H1 (cell line): Measurements from ENCODE around the gene GNG7. TPM values are rescaled to one million over a fixed set of nuclear protein-coding genes. Genes with fewer than 3 reads are reported as not detected.

ENCODE experiments used
- CTCF ChIA-PET: fragments of 300-600 bp; sonication (Branson Sonifier 250); formaldehyde crosslinking; loops from one replicate; lab custom pipeline; 2021; ENCODE audit not compliant: partially characterized antibody; lab: Charles Lee
- POLR2A ChIA-PET: fragments of 300-600 bp; sonication (Branson Sonifier 250); formaldehyde crosslinking; loops from one replicate; lab custom pipeline; 2021; ENCODE audit warnings: inconsistent platforms; ENCODE audit not compliant: partially characterized antibody; lab: Charles Lee
- DNase-seq, 2 experiments: peaks; one replicate each; pipeline versions ENCODE4 v3.0.0 to v3.0.0-alpha.2; 2010 to 2022; ENCODE audit warnings: low spot score in 2 of 2, low read depth in 1 of 2, mixed read lengths in 1 of 2
- FAIRE-seq: peaks from 2 replicates; lab custom pipeline; 2011; peaks lifted over from hg19 to GRCh38; lab: Jason Lieb, UNC
- H2AFZ ChIP-seq: 2 replicates; pipeline ENCODE4 v1.8.1; 2012; ENCODE audit warnings: low read length, inconsistent platforms
- H2AK5ac ChIP-seq: 2 replicates; pipeline ENCODE4 v1.6.1; 2013; ENCODE audit warnings: low read depth, low read length
- H2BK120ac ChIP-seq: replicated peaks from 2 replicates; pipeline ENCODE3; 2013; ENCODE audit warnings: low read depth, low read length, inconsistent platforms
- H2BK12ac ChIP-seq: 2 replicates; pipeline ENCODE4 v1.6.1; 2013; ENCODE audit warnings: low read depth, low read length
- H2BK15ac ChIP-seq: 2 replicates; pipeline ENCODE4 v1.6.1; 2013; ENCODE audit warnings: low read length
- H2BK20ac ChIP-seq: 2 replicates; pipeline ENCODE4 v1.6.1; 2013; ENCODE audit warnings: low read length
- H2BK5ac ChIP-seq: 2 replicates; pipeline ENCODE4 v1.6.1; 2013; ENCODE audit warnings: low read depth, low read length
- H3K14ac ChIP-seq: 2 replicates; pipeline ENCODE4 v1.6.1; 2013; ENCODE audit warnings: inconsistent platforms; ENCODE audit not compliant: insufficient read length
- H3K18ac ChIP-seq: 2 replicates; pipeline ENCODE4 v1.6.1; 2013; ENCODE audit warnings: low read length; ENCODE audit errors: extremely low read depth
- H3K23ac ChIP-seq: 2 replicates; pipeline ENCODE4 v1.6.1; 2013; ENCODE audit warnings: inconsistent platforms; ENCODE audit not compliant: insufficient read length
- H3K23me2 ChIP-seq: 2 replicates; pipeline ENCODE4 v1.6.1; 2013; ENCODE audit warnings: low read depth, low read length
- H3K27ac ChIP-seq: 2 replicates; pipeline ENCODE4 v1.6.1; 2011; ENCODE audit warnings: low read depth, low read length, inconsistent platforms
- H3K27me3 ChIP-seq, 4 experiments: replicated peaks in 1 of 4; 1 replicate in 1 of 4; 2 replicates in 3 of 4; pipeline versions ENCODE4 v1.6.1 to v1.8.1; 2011 to 2013; ENCODE audit warnings: low read length in 3 of 4, mild to moderate bottlenecking in 3 of 4, inconsistent platforms in 2 of 4, mixed read lengths in 2 of 4, moderate library complexity in 1 of 4; ENCODE audit not compliant: control insufficient read depth in 3 of 4, insufficient read depth in 3 of 4; ENCODE audit errors: extremely low read depth in 1 of 4
- H3K36me3 ChIP-seq, 4 experiments: 2 replicates each; pipeline versions ENCODE4 v1.6.1 to v1.8.1; 2011 to 2013; ENCODE audit warnings: mild to moderate bottlenecking in 4 of 4, low read length in 3 of 4, moderate library complexity in 2 of 4, control low read depth in 1 of 4, inconsistent platforms in 1 of 4; ENCODE audit not compliant: insufficient read depth in 4 of 4, control insufficient read depth in 2 of 4
- H3K4ac ChIP-seq: replicated peaks from 2 replicates; pipeline ENCODE3; 2013; ENCODE audit warnings: low read length, low read depth, mixed read lengths, inconsistent platforms; ENCODE audit not compliant: insufficient read length
- H3K4me1 ChIP-seq, 4 experiments: replicated peaks in 1 of 4; 1 replicate in 1 of 4; 2 replicates in 3 of 4; pipeline versions ENCODE4 v1.6.1 to v1.8.1; 2011 to 2013; ENCODE audit warnings: low read length in 3 of 4, inconsistent platforms in 2 of 4, mixed read lengths in 1 of 4; ENCODE audit not compliant: insufficient read depth in 4 of 4, control insufficient read depth in 3 of 4
- H3K4me2 ChIP-seq, 2 experiments: 2 replicates each; pipeline versions ENCODE4 v1.6.1 to v1.8.1; 2011 to 2013; ENCODE audit warnings: low read depth in 2 of 2, low read length in 2 of 2, control low read depth in 1 of 2, inconsistent platforms in 1 of 2, mild to moderate bottlenecking in 1 of 2; ENCODE audit not compliant: insufficient read depth in 1 of 2
- H3K4me3 ChIP-seq, 4 experiments: fragments of 200-600, 300-600 bp in 1 of 4; sonication (generic), shearing (Covaris generic), sonication (Bioruptor Twin) in 1 of 4; 2 replicates each; pipeline versions ENCODE4 v1.5.1 to v1.8.1; 2011 to 2016; ENCODE audit warnings: low read length in 4 of 4, low read depth in 3 of 4, control low read depth in 2 of 4, inconsistent platforms in 2 of 4, mild to moderate bottlenecking in 2 of 4, mixed read lengths in 1 of 4, moderate library complexity in 1 of 4; ENCODE audit not compliant: insufficient read depth in 2 of 4; ENCODE audit errors: extremely low read depth in 1 of 4
- H3K56ac ChIP-seq: replicated peaks from 2 replicates; pipeline ENCODE3; 2013; ENCODE audit warnings: low read depth, mild to moderate bottlenecking, mixed read lengths, low read length, inconsistent platforms; ENCODE audit not compliant: insufficient read length
- H3K79me1 ChIP-seq: 2 replicates; pipeline ENCODE4 v1.6.1; 2013; ENCODE audit warnings: low read depth, low read length, control low read depth
- H3K79me2 ChIP-seq, 2 experiments: 2 replicates each; pipeline versions ENCODE4 v1.6.1 to v1.8.1; 2012 to 2013; ENCODE audit warnings: low read length in 2 of 2, mild to moderate bottlenecking in 2 of 2, inconsistent platforms in 1 of 2; ENCODE audit not compliant: insufficient read depth in 2 of 2, control insufficient read depth in 1 of 2
- H3K9ac ChIP-seq, 4 experiments: replicated peaks in 1 of 4; 1 replicate in 1 of 4; 2 replicates in 3 of 4; pipeline versions ENCODE4 v1.6.1 to v1.8.1; 2011 to 2013; ENCODE audit warnings: low read depth in 3 of 4, low read length in 3 of 4, control low read depth in 2 of 4, mild to moderate bottlenecking in 2 of 4, moderate library complexity in 2 of 4, inconsistent platforms in 1 of 4; ENCODE audit errors: extremely low read depth in 1 of 4
- H3K9me3 ChIP-seq, 2 experiments: 2 replicates each; pipeline versions ENCODE4 v1.6.1 to v1.8.1; 2012 to 2013; ENCODE audit warnings: mild to moderate bottlenecking in 2 of 2, moderate library complexity in 2 of 2, control low read depth in 1 of 2, inconsistent platforms in 1 of 2, low read depth in 1 of 2, low read length in 1 of 2, mixed read lengths in 1 of 2; ENCODE audit not compliant: insufficient read depth in 2 of 2
- H4K20me1 ChIP-seq, 2 experiments: replicated peaks in 1 of 2; 2 replicates each; pipeline versions ENCODE3 to v1.8.1; 2011 to 2013; ENCODE audit warnings: inconsistent platforms in 2 of 2, low read length in 2 of 2, mild to moderate bottlenecking in 1 of 2; ENCODE audit not compliant: insufficient read depth in 2 of 2, control insufficient read depth in 1 of 2
- H4K5ac ChIP-seq: 2 replicates; pipeline ENCODE4 v1.6.1; 2013; ENCODE audit warnings: low read length, low read depth, mixed read lengths, inconsistent platforms; ENCODE audit not compliant: insufficient read length
- H4K8ac ChIP-seq: 2 replicates; pipeline ENCODE4 v1.8.0; 2013; ENCODE audit warnings: mild to moderate bottlenecking, moderate library complexity, low read length, inconsistent platforms; ENCODE audit not compliant: insufficient read depth; ENCODE audit errors: extremely low read depth
- H4K91ac ChIP-seq: replicated peaks from 2 replicates; pipeline ENCODE3; 2013; ENCODE audit warnings: low read length, mixed read lengths, inconsistent platforms; ENCODE audit not compliant: insufficient read length
- CBX8 ChIP-seq: fragments of 300-800, 300-1000 bp; sonication (generic); IDR thresholded peaks from 2 replicates; pipeline ENCODE4 v1.7.1; 2016; ENCODE audit warnings: low read depth, low read length, borderline replicate concordance
- CHD2 ChIP-seq: IDR thresholded peaks from 2 replicates; pipeline ENCODE4 v1.6.1; 2012; ENCODE audit warnings: low read length, improper control_type of control experiment
- CREB1 ChIP-seq: IDR thresholded peaks from 2 replicates; pipeline ENCODE4 v1.6.1; 2012; ENCODE audit warnings: inconsistent platforms
- FOSL1 ChIP-seq: IDR thresholded peaks from 2 replicates; pipeline ENCODE4 v1.6.1; 2011; ENCODE audit warnings: mild to moderate bottlenecking, low read depth, low read length, moderate library complexity; ENCODE audit not compliant: insufficient read depth
- GABPA ChIP-seq: IDR thresholded peaks from 2 replicates; pipeline ENCODE4 v1.6.1; 2011; ENCODE audit warnings: mild to moderate bottlenecking, low read length, moderate library complexity, borderline replicate concordance; ENCODE audit not compliant: insufficient read depth
- GTF2F1 ChIP-seq: IDR thresholded peaks from 2 replicates; pipeline ENCODE4 v1.6.1; 2012; ENCODE audit warnings: low read depth, low read length, improper control_type of control experiment, borderline replicate concordance
- HDAC2 ChIP-seq, 2 experiments: fragments of 300-600 bp in 1 of 2; sonication (generic) in 1 of 2; IDR thresholded peaks; 2 replicates each; pipeline ENCODE4 v1.6.1; 2011 to 2012; ENCODE audit warnings: low read depth in 2 of 2, low read length in 2 of 2, mild to moderate bottlenecking in 2 of 2, moderate library complexity in 2 of 2, borderline replicate concordance in 1 of 2, inconsistent platforms in 1 of 2
- KDM5A ChIP-seq: fragments of 200-600 bp; IDR thresholded peaks from 2 replicates; pipeline ENCODE4 v1.7.1; 2012; ENCODE audit warnings: mild to moderate bottlenecking, low read length, inconsistent platforms, mixed read lengths
- NRF1 ChIP-seq: IDR thresholded peaks from 2 replicates; pipeline ENCODE4 v1.6.1; 2011; ENCODE audit warnings: mild to moderate bottlenecking, low read depth, low read length, improper control_type of control experiment
- POLR2A ChIP-seq, 2 experiments: IDR thresholded peaks; 1 replicate in 1 of 2; 2 replicates in 1 of 2; pipeline ENCODE4 v1.6.1; 2011; ENCODE audit warnings: low read depth in 2 of 2, low read length in 2 of 2, mild to moderate bottlenecking in 2 of 2; ENCODE audit errors: control extremely low read depth in 1 of 2
- POU5F1 ChIP-seq: IDR thresholded peaks from 2 replicates; pipeline ENCODE4 v1.6.1; 2011; ENCODE audit warnings: low read depth, mild to moderate bottlenecking, low read length, moderate library complexity
- SIX5 ChIP-seq: IDR thresholded peaks from 2 replicates; pipeline ENCODE4 v1.6.1; 2011; ENCODE audit warnings: mild to moderate bottlenecking, low read depth, low read length
- SP2 ChIP-seq: IDR thresholded peaks from 2 replicates; pipeline ENCODE4 v1.6.1; 2012; ENCODE audit warnings: mild to moderate bottlenecking, low read length, inconsistent platforms
- ZNF274 ChIP-seq: IDR thresholded peaks from 2 replicates; pipeline ENCODE4 v1.7.0; 2012; ENCODE audit warnings: low read length, borderline replicate concordance; ENCODE audit errors: extremely low read depth
- WGBS, 2 experiments: shearing (Covaris generic) in 1 of 2; methylation state at CpG; one replicate each; pipeline versions ENCODE4 v1.1.6 to v1.1.7; 2013 to 2015; ENCODE audit warnings: low lambda C conversion rate in 2 of 2, mixed read lengths in 2 of 2, inconsistent platforms in 1 of 2, low coverage in 1 of 2, missing lambda C conversion rate in 1 of 2; ENCODE audit not compliant: insufficient replicate concordance in 2 of 2, insufficient coverage in 1 of 2, insufficient read length in 1 of 2; ENCODE audit errors: extremely low coverage in 1 of 2, missing lambda C conversion rate in 1 of 2; 5-methylcytosine and 5-hydroxymethylcytosine counted together
- polyA plus RNA-seq, 7 experiments: library from polyadenylated mRNA; depleted of rRNA in 3 of 7; stranded (reverse) in 5 of 7; unstranded in 2 of 7; fragments of >200 nt in 5 of 7; fragments of 200-250 nt in 2 of 7; gene quantifications; 1 replicate in 5 of 7; 2 replicates in 1 of 7; 4 replicates in 1 of 7; pipeline versions ENCODE4 v1.2.1 to v1.2.3, GENCODE V29; 2011 to 2013; ENCODE audit warnings: missing spikeins in 2 of 7, mixed read lengths in 2 of 7
- total RNA-seq: library from RNA; stranded (reverse); fragmentation: NEBNext Ultra II Directional; extraction: Animal tissue kit (Norgen Biotek cat#: 25700); gene quantifications from 2 replicates; pipeline ENCODE4 v1.2.1, GENCODE V29; 2021

The GNG7 gene
- total and polyA plus RNA-seq, 2 of the 8 experiments (the other 6 are each of a cell fraction or from before 2014, with no cell fraction given), result 2.8 to 7.8 TPM

DNA sequence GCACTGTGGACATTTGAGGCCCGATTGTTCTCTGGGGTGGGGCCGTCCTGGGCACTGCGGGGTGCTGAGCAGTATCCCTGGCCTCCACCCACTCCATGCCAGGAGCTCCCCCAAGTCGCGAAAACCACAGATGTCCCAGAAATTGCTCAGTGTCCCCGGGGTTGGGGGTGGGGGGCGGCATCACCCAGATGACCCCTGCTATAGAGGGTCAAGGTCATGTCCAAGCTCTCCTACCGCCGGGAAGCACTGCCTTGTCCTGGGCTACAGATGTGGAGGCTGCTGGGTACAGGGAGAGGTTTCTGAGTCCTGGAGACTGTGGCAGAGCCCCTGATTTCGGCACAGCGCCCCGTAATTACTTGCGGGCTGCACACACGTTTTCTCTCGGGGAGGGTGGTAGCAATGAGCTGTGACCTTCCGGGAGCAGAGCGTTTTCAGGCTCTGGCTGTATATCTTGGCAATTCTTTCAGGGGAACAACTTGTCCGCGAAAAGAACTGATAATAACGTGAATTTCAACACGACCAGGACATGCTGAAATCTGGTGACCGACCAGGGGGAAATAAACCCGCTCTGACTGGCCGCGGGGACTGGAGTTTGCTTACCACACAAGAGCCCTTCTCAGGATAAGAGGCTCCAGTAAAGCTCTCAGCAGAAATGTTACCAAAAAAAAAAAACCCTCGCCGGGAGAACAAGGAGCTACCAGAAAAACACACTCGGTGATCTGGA lies 68.1 kb downstream of the GNG7 start:
- CTCF ChIA-PET, result interaction anchor here (0.6 to 3.5 kb wide), 7 partner anchors 9 to 167 kb away, joined by 3 to 34 read pairs (median 6); partner anchors contain the start of gene SLC39A3
- no peak for TF ChIP-seq SIX5
- no peak for TF ChIP-seq GTF2F1
- TF ChIP-seq CHD2, result no peak
- no peak for TF ChIP-seq HDAC2 (IDR thresholded peaks at IDR 0.05; ENCODE audit: borderline replicate concordance in 1 of 2, low read depth in 2 of 2, low read length in 2 of 2)
- TF ChIP-seq POLR2A (IDR thresholded peaks at IDR 0.05; ENCODE audit: control extremely low read depth in 1 of 2, low read depth in 2 of 2, low read length in 2 of 2), result no peak
- no peak for TF ChIP-seq CREB1
- no peak for TF ChIP-seq CBX8
- no peak for TF ChIP-seq KDM5A
- TF ChIP-seq POU5F1, result no peak
- no peak for TF ChIP-seq SP2
- TF ChIP-seq GABPA, result no peak
- TF ChIP-seq NRF1, result no peak
- no peak for TF ChIP-seq FOSL1
- no peak for TF ChIP-seq ZNF274

More for the DNA sequence above, 68.1 kb downstream of the GNG7 start:
- Histone ChIP-seq H2BK120ac (no peak overlapping the region), H2AK5ac (no peak overlapping the region), H2AFZ (no peak overlapping the region), H2BK5ac (no peak overlapping the region), H3K27ac (no peak overlapping the region), H2BK15ac (no peak overlapping the region), H3K9me3 (peaks cover 5 to 9% of the 10 kb centered on the region in 2 experiments; a peak in 3 of 4 replicates), H3K18ac (no peak overlapping the region), H4K20me1 (no peaks in the 10 kb centered on the region), H2BK20ac (no peak overlapping the region), H3K9ac (no peak overlapping the region), H3K79me2 (no peaks in the 10 kb centered on the region), H3K56ac (no peak overlapping the region), H3K79me1 (no peaks in the 10 kb centered on the region; the same call in 1 of the 2 replicates), H3K4me2 (no peak overlapping the region), H3K23me2 (no peaks in the 10 kb centered on the region), H2BK12ac (no peak overlapping the region), H3K4me3 (no peak overlapping the region), H3K36me3 (no peaks in the 10 kb centered on the region), H4K5ac (no peak overlapping the region), H3K4me1 (peaks cover 0 to 4% (median 2%) of the 10 kb centered on the region in 4 experiments; a peak in 3 of 7 replicates), H3K14ac (no peak overlapping the region), H3K23ac (no peak overlapping the region), H4K91ac (no peak overlapping the region), H3K4ac (no peak overlapping the region), H4K8ac (no peak overlapping the region), H3K27me3 (no peaks in the 10 kb centered on the region; a peak in 1 of 7 replicates)
- FAIRE-seq (no peak), DNase-seq (no peak)
- WGBS, 2 experiments, result 89% methylated on average over 27 of the region's 28 CpGs; no CpG with 5 or more reads in 1 of the 2 experiments
- POLR2A ChIA-PET, result interaction anchor here (1.3 to 1.5 kb wide), 3 partner anchors 158 to 207 kb away, joined by 3 to 6 read pairs (median 4); partner anchors contain the start of genes GADD45B, LMNB2 and TIMM13
